Lung (tissue), 12 donors: Measurements from ENCODE around the gene GRK1. TPM values are rescaled to one million over a fixed set of nuclear protein-coding genes. Genes with fewer than 3 reads are reported as not detected.
A peak's percentile ranks its signal among the peaks of the same experiment; 100 is the strongest.

Source experiments
- ATAC-seq: fragments of 200-7000 bp; cut with Tn5 transposase; one replicate; pipeline ENCODE4 v1.9.1; 2020; ENCODE audit warnings: moderate number of reproducible peaks; ENCODE audit not compliant: insufficient read depth, low FRiP score
- DNase-seq, 3 donors: peaks; one replicate each; pipeline ENCODE4 v3.0.0-alpha.2; 2013 to 2017
- H3K27ac ChIP-seq, 2 donors: one replicate each; pipeline ENCODE4 v1.5.1; 2013; ENCODE audit warnings: mild to moderate bottlenecking in 2 of 2, moderate library complexity in 2 of 2, control low read depth in 1 of 2, inconsistent platforms in 1 of 2, low read depth in 1 of 2, low read length in 1 of 2
- H3K27me3 ChIP-seq, 3 donors: one replicate each; pipeline ENCODE4 v1.5.1; 2013; ENCODE audit warnings: low read length in 2 of 3; ENCODE audit not compliant: control insufficient read depth in 3 of 3, insufficient read depth in 3 of 3
- H3K36me3 ChIP-seq, 4 donors: one replicate each; pipeline ENCODE4 v1.5.1; 2013; ENCODE audit warnings: low read length in 4 of 4, mild to moderate bottlenecking in 1 of 4, moderate library complexity in 1 of 4; ENCODE audit not compliant: control insufficient read depth in 4 of 4, insufficient read depth in 4 of 4
- H3K4me1 ChIP-seq, 5 donors: one replicate each; pipeline ENCODE4 v1.5.1; 2013; ENCODE audit warnings: low read length in 5 of 5, mild to moderate bottlenecking in 2 of 5, moderate library complexity in 1 of 5; ENCODE audit not compliant: control insufficient read depth in 5 of 5, insufficient read depth in 5 of 5
- H3K4me3 ChIP-seq: one replicate; pipeline ENCODE4 v1.5.1; 2013; ENCODE audit warnings: mild to moderate bottlenecking, control low read depth, moderate library complexity
- H3K9ac ChIP-seq, 2 donors: one replicate each; pipeline ENCODE4 v1.5.1; 2013; ENCODE audit warnings: low read length in 2 of 2, control low read depth in 1 of 2; ENCODE audit not compliant: insufficient read depth in 1 of 2
- H3K9me3 ChIP-seq, 4 donors: one replicate each; pipeline ENCODE4 v1.5.1; 2013; ENCODE audit warnings: low read length in 3 of 4, mild to moderate bottlenecking in 1 of 4, moderate library complexity in 1 of 4; ENCODE audit not compliant: control insufficient read depth in 4 of 4, insufficient read depth in 3 of 4
- CTCF ChIP-seq: IDR thresholded peaks from 2 replicates; pipeline ENCODE4 v1.5.1; 2012; ENCODE audit warnings: mild to moderate bottlenecking; ENCODE audit errors: control extremely low read depth, extremely low read depth
- WGBS, 2 donors: extraction: QIAGEN DNeasy Blood & Tissue Kit; methylation state at CpG; one replicate each; pipeline ENCODE4 v1.1.7; 2013; 5-methylcytosine and 5-hydroxymethylcytosine counted together
- polyA plus RNA-seq, 2 donors: library from polyadenylated mRNA; stranded (reverse); fragments of 200-250 nt; gene quantifications; one replicate each; pipeline ENCODE4 v1.2.1, GENCODE V29; 2013
- total RNA-seq, 2 donors: library from RNA; depleted of rRNA in 1 of 2; stranded (reverse); fragments of >200 nt in 1 of 2; gene quantifications; one replicate each; pipeline ENCODE4 v1.2.1, GENCODE V29; 2014 to 2021
- donor health status: control.
- donor health status: control.
- donor health status: Bipolar disorder and iron deficiency.
- donor health status: healthy.
- donor health status: DM: yes; HTN: yes; CAD: no.

The GRK1 gene
- total and polyA plus RNA-seq, 4 donors, result 0.03 to 3.1 TPM; not detected in 2

DNA sequence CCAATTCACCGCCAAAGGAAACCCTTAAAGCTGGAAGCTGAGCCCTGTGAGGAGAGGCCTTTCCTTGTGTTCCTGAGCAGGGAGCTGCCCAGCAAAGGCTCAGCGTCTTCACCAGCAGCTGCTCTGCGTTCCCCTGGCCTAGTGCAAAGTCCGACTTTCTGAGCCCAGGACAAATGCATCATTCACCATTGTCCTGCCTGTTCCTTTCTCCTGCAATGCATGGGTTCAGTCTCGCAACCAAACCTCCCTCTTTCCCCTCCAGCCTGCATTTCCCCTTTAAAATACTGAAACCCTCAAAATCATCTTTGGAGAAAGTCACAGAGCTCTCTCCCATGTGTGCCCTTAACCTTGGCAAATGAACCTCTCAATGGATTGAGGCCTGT lies 79.1 kb downstream of the GRK1 start:
- Histone ChIP-seq H3K9me3 (peaks cover 0 to 4% (median 1%) of the 10 kb centered on the region in 4 donors), H3K27ac (no peak overlapping the region), H3K36me3 (no peaks in the 10 kb centered on the region), H3K4me1 (peaks cover 0 to 7% (median 3%) of the 10 kb centered on the region in 5 donors), H3K9ac (no peak overlapping the region), H3K27me3 (no peaks in the 10 kb centered on the region), H3K4me3 (no peak overlapping the region)
- WGBS, 2 donors, result 84 to 86% methylated on average over 5 of the region's 5 CpGs
- ATAC-seq (no peak), DNase-seq (peak in 1 of 3 donors; percentile 16)
- no peak for TF ChIP-seq CTCF

DNA sequence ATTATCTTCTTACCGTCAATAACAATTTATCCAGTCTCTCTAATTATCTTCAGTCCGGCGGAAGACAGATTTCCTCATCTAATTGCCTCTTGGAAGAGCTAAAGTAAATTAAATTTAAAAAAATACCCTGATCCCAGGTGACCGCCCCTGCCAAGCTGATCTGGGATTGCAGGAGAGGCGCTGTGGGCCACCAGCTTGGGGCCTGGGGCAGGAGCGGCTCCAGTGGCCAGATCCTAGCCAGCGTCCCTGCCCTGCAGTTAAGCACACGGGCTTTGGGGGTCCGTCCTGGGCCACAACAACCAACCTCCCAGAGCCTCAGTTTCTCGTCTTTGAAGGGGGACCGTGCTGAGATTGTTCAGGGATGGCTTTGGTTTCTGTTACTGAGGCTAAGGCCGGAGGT lies 79.7 kb downstream of the GRK1 start:
- H3K4me1 ChIP-seq, result peaks cover 0 to 5% (median 2%) of the 10 kb centered on the region in 5 donors
- H3K36me3 ChIP-seq, result no peaks in the 10 kb centered on the region
- no peaks in the 10 kb centered on the region for H3K27me3 ChIP-seq
- H3K27ac ChIP-seq, result no peak overlapping the region
- ATAC-seq (no peak), DNase-seq (no peak)
- H3K9ac ChIP-seq, result no peak overlapping the region
- TF ChIP-seq CTCF, result no peak
- H3K4me3 ChIP-seq, result no peak overlapping the region
- 92 to 93% methylated on average over 12 of the region's 12 CpGs for WGBS, 2 donors
- peaks cover 0 to 4% (median 1%) of the 10 kb centered on the region in 4 donors for H3K9me3 ChIP-seq

GRCh38 chr13:113747291-113747833 lies 80.3 kb downstream of the GRK1 start:
- H3K9ac ChIP-seq, result no peak overlapping the region
- peaks cover 0 to 4% (median 1%) of the 10 kb centered on the region in 4 donors for H3K9me3 ChIP-seq
- no peak for ATAC-seq
- no peaks in the 10 kb centered on the region for H3K36me3 ChIP-seq
- H3K27me3 ChIP-seq, result no peaks in the 10 kb centered on the region
- H3K27ac ChIP-seq, result no peak overlapping the region
- H3K4me1 ChIP-seq, result peaks cover 0 to 4% (median 0%) of the 10 kb centered on the region in 5 donors
- no peak for DNase-seq
- H3K4me3 ChIP-seq, result no peak overlapping the region
- no peak for TF ChIP-seq CTCF
- 82 to 86% methylated on average over 25 of the region's 25 CpGs for WGBS, 2 donors
